Measurements from ENCODE around the gene CORO2B.

CORO2B gene

DNA sequence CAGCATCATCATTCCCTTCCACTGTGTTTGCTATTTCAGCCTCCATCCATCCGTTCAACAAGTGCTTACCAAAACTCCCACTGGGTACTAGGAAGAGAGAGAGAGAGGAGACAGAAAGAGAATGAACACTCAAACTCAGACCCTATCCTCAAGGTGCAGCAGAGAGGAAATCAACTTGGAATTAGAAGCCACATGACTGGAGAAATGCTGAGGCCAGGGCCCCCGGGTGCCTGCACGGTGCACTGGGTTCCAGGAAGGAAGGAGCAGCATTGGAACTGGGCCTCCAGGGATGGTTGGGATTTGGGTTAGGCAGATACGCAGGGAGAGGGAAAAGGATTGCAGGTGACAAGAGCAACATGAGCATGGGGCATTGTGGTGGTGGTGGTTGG is 30.0 kb downstream of the CORO2B start:
- no peak for DNase-seq (ENCODE audit: low read depth in 3 of 3)

DNA sequence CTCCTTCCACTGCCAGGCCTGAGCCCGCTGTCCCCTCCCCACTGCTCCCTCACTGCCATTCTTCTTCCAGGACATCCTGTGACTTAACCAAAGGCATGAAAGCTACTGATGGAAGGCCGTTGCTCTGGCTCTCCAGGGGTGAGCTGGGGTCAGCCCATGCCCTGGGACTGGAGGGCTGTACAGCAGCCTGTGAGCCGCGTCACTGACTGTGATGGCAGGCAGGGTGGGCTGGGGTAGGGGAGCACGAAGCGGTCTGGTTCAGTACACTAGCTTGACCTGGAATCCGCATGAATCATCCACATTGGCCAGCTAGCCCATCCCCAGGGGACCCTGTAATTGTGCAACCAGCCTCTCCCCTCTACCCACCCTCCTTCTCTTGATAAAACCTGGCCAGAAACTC is 30.8 kb downstream of the CORO2B start:
- DNase-seq (ENCODE audit: low read depth in 3 of 3) = no peak

DNA sequence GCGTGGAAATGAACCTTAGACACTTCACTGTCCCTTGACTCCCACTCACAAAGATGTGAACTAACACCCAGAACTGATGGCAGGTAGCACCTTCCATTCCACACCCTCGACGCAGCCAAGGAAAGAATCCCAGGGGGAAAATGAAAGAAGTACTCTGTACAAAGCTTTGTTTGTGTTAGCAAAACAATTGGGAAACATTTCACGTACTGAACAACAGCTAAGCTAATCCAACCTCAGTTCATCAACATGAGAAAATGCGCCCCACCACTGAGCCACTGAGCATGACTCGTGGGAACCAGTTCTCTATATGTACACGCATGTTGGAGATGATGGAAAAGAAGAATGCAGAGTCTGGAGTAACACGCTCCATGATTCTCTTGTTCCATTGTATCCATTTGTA is 32.0 kb downstream of the CORO2B start:
- no peak for DNase-seq (ENCODE audit: low read depth in 3 of 3)

DNA sequence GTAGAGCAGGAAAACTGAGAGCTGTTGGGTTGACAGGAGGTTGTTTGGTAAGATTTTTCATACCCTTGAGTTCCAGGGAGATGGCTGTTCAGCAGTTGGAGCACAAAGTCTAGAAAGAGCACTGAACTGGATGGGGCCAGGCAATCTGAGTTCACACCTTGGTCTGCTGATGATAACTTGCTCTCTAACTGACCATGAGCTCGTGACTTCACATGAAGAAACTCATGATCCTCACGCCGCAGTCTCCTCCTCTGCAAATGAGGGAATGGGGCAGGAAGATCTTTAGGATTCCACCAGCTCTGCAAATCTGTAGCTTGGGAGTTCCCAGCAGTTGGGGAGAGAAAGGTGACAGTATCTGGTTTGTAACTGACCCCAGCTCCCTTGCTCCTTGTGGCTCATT is 33.7 kb downstream of the CORO2B start:
- DNase-seq (ENCODE audit: low read depth in 3 of 3) = no peak

DNA sequence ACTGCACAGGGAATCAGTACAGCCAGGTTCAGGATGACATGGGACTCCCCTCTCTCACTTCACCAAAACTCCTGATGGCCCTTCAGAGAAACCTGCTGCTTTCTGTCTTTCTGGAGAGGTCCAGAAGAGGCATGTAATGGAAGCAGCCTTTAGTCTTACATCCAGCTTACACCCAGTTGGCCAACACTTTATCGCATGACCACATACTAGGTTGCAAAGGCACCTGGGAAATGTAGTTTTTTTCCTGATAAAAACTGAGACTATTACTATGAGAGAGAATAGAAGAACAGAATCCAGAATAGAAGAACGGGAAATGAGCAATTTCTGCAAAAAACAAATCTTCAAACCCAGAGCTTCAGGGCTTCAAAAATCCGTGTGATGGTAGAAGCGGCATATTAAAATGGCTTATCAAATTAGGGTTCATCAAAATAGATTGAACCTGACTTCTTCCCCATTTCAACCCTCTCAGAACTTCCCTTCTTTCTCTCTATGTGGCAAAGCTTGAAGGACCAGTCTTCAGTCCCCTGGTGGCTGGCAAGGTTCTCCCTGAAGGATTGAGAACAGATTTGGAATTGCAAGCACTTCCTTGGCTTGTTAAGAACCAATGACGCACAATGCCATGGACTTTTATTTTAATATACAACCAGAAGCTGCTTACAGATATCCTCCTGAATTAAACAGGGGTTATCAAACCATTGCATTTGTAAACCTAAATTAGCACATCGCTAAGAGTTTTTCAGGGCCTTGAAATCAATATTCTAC is 34.4 kb downstream of the CORO2B start:
- DNase-seq (ENCODE audit: low read depth in 3 of 3) = no peak

DNA sequence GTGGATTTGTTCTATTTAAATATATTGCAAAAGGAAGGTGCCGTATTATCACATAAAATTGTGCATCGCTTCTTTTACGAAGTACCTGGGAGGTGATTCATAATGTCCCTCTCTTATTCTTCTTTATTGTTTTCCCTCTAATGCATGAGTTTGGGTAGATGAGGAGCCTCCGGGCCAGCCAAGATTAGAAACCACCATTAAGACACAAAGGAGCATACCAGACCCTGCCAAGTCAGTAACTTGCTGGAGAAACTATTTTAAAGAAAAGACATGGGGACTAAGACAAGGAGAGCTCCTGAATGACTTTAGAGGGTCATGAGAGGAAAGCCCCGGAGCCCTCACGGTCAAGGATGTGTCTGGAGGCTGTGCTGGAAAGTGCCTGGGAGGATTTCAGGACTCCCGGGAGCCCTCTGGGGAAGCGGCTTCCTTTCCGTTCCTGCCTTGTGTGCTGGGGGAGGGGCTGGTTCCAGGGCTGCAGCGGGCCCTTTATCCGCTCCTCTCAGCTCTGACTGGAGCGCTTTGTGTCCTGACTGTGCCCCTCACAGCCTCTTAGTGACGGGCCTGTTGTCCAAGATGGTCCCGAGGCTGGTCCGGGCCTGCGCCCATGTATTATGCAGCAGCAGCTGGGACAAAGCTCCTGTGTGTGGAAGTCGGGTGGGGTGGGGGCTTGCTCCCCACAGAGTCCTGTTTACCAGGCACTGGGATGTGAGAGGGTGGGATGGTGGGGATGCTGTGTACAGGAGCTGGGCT is 35.7 kb downstream of the CORO2B start:
- DNase-seq (ENCODE audit: low read depth in 3 of 3) = no peak

DNA sequence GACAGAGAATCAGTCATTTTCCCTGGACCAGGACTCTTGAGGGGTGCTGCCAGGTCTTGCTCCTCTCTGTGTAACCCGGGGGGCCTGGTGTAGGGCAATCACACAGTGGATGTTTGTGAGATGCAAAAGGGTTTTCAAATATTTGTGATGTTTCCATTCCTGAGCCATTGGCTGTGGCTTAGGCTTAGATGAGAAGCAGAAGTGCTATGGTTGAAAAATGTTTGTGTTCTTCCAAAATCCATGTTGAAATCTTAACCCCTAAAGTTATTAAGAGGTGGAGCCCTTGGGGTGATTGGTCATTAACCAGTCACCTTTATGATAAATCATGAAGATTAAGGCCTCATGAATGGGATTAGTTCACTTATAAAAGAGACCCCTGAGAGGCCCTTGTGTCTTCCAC is 36.5 kb downstream of the CORO2B start:
- DNase-seq (ENCODE audit: low read depth in 3 of 3) = no peak

DNA sequence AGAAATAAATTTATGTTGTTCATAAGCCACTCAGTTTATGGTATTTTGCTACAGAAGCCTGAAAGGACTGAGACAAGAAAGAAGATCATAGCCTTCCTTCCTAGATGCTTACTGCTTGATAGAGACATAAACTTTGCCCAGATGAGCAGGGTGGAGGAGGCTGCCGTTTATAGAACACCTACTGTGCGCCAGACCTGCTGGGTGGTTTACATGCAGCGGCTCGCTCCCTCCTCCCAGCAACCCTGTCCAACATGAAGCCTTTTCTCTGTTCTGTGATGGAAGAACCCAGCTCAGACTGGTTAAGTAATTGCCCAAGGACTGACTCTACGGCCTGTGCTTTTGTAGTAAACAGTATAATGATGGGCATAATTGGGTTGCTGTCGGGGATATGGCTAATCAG is 37.0 kb downstream of the CORO2B start:
- no peak for DNase-seq (ENCODE audit: low read depth in 3 of 3)

DNA sequence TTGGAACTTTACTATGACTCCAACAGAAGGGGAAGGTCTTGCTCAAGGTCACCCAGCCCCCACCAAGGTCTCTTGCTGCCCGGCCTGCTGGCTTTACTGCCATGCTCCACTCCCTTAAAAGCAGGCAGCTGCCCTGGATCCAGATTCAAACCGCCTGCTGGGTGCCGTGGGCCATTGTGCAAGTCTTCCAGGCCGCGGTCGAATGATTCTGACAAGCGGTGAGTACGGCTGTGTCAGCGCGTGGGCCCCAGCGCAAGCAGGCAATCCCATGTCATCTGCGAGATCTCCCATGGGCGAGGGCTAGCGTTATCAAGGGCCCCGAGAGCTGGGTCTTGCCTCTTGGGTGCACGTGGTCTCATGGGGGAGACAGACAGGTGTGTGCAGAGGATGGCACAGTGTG is 37.6 kb downstream of the CORO2B start:
- no peak for DNase-seq (ENCODE audit: low read depth in 3 of 3)

DNA sequence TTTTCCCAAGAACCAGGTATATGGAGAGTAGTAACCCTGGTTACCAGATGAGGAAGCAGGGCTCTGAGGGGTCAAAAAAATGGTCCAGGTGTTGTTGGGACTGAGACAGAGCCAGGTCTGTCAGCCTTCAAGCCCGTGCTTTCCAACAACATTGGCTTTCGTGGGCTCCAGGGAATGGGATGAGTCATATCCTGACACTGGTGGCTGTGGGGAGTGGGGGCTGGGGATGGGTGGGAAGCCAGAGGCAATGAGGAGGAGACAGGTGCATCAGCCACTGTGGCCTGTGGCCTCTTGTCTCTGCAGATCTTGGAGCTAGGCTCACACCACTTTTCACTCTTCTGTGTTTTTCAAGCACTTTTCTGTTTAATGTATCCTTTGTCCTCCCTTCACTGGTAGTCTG is 38.2 kb downstream of the CORO2B start:
- DNase-seq (ENCODE audit: low read depth in 3 of 3) = no peak

DNA sequence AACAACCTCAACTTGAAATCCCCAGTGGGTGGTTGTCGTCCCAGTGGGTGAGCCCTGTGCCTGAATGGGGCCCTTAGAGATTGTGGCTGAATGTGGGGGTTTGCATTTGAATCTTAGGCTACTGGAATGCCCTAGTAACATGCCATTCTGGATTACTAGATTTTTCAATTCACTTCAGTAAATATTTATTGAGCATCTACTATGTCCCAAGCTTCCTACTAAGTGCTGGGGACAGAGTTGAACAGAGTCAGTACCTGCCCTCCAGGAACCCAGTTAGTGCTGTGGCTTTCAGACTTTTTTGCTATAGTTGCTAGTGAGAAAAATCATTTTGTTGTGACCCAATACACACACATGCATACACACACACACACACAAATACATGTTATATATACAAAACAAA is 39.0 kb downstream of the CORO2B start:
- no peak for DNase-seq (ENCODE audit: low read depth in 3 of 3)

DNA sequence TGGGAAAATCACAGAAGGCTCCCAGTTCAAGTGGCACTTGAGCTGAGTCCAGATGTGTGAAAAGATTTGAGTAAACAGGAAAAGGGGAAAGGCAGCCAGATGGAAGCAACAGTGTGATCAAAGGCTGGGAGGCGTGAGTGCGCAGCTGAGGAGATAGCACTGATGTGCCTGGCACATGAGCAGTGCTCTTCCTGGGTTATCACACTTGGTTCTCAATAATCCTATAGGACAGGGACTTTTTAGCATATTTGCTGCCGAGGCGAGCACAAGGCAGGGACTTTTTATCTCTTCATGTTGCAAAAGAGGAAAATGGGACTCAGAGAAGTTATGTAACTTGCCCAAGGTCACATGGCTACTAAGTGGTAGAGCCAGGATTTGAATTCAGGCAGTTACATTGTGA is 39.6 kb downstream of the CORO2B start:
- DNase-seq (ENCODE audit: low read depth in 3 of 3) = no peak

DNA sequence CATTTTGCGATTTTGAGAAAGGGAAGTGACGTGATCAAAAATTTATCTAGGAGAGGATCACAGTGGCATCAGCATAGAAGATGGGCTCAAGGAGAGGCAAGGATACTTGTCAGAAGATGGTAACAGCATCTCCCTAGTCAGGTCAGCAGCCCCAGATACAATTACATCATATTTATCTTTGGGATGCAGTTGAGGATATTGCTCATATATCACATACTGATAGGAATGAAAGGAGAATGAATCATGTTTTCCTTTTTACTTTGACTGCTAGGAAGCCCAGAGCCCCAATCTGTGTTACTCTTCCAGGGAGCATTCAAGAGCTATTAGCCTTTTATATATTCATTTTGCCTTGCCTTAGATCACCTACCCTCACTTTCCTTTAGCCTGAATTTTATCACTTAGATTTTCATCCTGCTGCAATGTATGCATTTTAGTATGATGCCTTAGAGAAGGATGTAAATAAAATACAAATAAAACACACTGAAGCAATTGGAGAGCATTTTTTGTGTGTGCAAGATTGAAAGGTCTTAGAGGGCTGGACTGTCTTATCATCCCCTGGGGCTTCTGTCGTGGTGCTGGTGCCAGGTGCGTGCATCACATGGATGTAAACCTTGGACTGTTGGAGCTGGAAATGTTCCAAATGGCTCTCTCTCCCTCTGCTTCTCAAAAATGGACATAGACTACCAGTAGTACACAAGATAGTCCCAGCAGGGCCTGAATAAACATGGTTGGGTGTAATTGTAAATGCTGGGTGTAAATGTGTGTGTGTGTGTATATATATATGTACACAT is 40.3 kb downstream of the CORO2B start:
- no peak for DNase-seq (ENCODE audit: low read depth in 3 of 3)

DNA sequence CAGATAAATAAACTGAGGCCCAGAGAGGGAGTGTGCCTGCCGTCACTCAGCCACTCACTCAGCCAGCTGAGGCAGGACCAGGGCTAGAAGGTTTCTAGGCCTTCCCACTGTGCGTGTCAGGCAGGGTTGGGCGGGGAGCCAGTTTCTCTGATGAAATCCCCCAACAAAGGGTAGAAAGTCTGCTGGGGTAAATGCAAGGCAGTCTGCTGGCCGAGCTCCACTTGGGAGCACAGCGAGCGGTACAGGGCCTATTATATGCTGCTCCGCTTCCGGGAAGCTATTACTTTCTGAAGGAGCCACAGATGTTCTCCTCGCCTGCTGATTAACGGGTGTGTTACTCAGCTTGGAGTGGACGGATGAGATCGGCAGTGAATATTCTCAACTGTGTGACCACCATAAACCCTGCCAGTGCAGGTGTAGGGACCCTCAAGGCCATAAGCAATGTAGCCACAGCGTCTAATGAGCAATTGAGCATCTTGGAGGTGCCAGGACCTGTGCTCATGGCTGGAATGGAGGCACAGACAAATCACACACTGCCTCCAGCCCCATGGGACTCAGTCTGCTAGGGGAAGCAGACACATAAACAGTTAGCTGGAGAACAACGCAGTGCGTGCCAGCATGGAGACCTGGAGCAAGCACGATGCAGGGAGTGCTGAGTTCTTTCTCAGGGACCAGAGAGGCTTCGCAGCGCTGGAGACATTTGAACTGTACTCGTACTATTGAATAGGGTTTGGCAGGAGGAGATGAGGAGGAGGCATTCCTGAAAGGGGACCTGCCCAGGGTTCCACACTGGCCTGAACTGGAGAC is 42.1 kb downstream of the CORO2B start:
- DNase-seq (ENCODE audit: low read depth in 3 of 3) = no peak

DNA sequence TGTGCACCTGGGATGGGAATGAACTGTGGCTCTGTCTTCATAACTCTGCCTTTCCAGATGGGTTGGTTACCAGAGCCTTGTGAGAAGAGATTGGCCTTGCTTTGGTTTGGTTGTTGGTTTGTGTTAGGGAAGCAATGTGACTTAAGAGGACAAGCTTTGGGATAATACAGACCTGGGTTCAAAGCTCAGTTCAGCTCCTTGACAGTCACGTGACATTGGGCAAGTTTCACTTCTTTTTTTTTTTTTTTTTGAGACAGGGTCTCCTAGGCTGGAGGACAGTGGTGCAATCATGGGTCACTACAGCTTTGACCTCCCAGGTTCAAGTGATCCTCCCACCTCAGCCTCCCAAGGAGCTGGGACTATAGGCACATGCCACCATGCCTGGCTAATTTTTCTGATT is 42.7 kb downstream of the CORO2B start:
- DNase-seq (ENCODE audit: low read depth in 3 of 3) = no peak

DNA sequence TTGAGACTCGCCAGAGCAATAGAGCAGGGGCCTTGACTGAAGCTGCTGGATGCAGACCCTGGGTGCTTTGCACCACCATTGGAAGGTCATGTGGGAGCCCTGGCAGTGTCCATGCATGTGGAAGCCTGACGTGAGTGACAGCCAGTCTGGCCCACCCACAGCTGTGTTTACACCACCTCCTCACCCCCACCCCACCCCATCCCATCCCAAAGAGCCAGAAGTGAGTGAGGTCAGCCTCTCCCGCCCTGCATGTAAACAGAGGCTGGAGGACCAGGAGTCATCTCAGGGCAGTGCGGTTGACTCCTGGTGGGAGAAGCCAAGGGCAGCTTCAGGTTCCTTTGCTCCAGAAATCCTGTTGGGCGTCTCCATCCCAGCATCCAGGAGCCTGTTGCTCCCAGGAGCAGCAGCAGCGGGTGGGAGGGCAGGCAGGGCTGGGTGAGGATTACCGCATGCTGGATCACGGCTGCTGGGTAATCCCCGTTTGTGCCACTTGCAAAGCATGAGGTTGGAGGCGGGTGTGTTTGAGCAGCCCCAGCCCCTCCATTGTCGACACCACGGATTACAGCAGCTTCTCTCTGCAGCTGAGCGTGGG is 44.6 kb downstream of the CORO2B start:
- no peak for DNase-seq (ENCODE audit: low read depth in 3 of 3)

DNA sequence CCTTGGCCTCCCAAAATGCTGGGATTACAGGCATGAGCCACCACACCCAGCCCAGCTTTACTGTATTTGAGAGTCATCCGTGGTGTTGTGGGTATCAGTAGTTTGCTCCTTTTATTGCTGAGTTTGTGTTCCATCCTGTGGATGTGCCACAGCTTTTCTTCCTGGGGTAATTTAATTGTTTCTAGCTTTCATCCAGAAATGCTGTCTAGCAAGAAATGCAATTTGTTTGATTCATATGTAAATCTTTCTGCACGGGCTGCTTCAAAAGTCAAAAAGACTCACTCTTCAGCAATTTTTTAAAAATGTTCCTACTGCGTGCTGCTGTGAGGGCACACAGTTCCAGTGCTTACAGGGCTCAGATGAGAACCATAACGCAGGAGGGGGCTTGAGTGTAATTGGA is 47.1 kb downstream of the CORO2B start:
- DNase-seq (ENCODE audit: low read depth in 3 of 3) = no peak

DNA sequence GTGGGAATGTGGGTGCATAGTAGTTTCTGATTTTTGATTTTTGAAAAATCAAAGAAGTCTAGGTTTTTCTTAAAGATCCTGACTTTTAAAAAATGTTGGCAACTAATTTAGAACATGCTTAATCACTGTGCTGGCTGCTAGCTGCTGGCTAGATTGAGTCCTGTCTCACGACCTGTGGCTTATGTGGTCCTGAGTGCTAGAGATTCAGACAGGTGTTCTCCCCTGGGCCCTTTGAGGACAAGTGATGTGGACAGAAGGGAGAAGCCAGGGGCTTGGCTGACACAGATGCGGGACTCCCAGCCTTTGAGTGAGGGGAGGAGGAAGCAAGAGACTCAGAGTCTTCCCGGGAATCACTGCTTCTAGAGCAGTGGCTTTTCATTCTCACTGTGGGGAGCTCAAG is 47.5 kb downstream of the CORO2B start:
- DNase-seq (ENCODE audit: low read depth in 3 of 3) = no peak

DNA sequence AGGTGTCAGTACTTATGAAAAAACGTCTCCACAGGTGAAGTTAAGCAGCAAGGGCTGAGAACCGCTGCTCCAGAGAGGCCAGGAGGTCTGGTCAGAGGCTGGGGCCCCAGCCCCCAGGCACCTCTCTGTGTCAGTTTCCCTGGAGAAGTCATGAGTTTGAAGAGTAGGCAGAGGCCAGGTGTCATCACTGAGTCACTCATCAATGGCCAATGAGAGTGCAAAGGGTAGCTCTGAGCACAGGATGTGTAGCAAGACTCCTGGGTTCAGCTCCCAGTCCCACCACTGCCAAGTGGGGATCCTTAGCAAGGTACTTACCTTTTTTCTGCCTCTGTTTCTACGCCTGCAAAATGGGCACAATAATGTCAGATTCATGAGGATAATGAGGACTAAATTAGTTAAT is 47.9 kb downstream of the CORO2B start:
- DNase-seq (ENCODE audit: low read depth in 3 of 3) = no peak

DNA sequence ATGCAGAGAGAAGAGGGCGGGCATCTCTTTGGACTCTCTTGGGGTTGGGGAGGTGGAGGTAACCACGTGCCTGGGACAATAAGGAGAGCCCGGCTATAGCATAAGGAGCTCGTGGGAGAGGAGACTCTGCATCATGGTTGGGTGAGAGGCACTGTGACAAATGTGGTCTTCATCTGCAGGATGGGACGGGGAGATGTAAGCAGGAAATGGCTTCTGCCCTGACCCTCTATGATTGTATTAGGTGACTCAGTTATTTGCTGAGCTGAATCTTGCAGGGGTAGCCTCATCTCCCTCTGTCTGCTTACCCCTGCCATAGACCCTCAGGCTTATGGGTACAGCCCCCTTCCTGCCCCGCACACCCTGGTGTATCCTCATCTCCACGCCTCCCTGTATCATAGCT is 48.7 kb downstream of the CORO2B start:
- no peak for DNase-seq (ENCODE audit: low read depth in 3 of 3)

DNA sequence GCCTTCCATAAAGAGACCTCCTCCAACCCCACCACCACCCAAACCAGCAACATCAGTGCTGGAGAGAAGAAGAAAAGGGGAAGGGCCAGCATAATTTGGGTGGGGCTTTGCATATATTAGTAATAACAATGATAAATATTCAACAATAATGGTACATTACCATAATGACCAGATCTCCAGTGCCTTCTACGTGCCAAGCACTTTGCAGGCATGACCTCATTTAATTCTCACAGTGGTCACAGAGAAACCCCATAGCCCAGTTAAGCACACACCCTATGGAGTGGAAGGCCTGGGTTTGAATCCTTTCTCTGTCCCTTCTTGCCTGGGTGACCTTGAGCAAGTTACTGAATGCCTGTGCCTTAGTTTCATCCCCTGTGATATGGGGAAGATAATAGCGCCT is 49.2 kb downstream of the CORO2B start:
- no peak for DNase-seq (ENCODE audit: low read depth in 3 of 3)
